Measurements from ENCODE around the gene SEMA7A. TPM values are rescaled to one million over a fixed set of nuclear protein-coding genes. Genes with fewer than 3 reads are reported as not detected.
"Not testable (repeated sequence)": the region's sequence is repeated elsewhere in the genome, so short reads cannot be mapped to it uniquely, and the experiment has no call there.

The SEMA7A gene
- total RNA-seq, 2 donors from 2014 or later, result 0.79 to 1.7 TPM

DNA sequence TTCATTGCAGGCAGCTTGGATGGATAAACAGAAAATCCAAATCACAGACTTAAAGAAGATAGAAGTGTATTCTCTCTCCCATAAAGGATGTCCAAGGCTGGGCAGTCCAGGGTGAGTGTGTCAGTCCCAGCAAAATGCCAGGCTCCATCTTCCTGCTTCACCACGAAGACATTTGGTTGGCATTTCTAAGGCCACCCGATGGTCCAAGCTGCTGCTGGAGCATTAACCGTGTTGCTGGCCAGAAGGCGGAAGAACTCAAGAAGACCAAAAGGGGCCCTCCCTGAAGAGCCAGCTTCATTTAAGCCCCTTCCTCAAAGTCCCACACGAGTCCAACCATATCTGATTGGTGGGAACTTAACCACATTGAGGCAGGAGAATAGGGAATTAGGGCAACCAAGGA lies 63.3 kb downstream of the SEMA7A start:
- ATAC-seq, result no peak
- intact Hi-C loops (cut with DNase I, micrococcal nuclease), result loop anchor here in 1 of 2 donors (10.0 kb wide), 1 partner anchor 254 kb away; no protein-coding TSS in a partner anchor
- DNase-seq, result no peak

DNA sequence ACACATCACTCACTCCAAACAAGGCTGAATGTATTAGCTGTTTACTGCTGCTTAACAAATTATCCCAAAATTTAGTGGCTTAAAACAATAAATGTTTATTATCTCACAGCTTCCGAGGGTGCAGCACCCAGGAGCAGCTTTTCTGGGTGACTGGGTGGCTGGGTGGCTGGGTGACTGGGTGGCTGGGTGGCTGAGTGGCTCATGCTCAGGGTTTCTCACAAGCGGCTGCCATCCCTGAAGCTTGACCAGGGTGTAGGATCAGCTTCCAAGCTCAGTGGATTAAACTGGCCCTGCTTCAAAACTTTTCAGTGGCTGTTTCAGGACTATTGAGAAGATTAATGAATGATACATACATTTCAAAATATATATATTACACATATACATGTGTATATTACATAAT lies 64.0 kb downstream of the SEMA7A start:
- intact Hi-C loops (cut with DNase I, micrococcal nuclease), result loop anchor here in 1 of 2 donors (10.0 kb wide), 1 partner anchor 255 kb away; no protein-coding TSS in a partner anchor
- DNase-seq (no peak), ATAC-seq (no peak)

DNA sequence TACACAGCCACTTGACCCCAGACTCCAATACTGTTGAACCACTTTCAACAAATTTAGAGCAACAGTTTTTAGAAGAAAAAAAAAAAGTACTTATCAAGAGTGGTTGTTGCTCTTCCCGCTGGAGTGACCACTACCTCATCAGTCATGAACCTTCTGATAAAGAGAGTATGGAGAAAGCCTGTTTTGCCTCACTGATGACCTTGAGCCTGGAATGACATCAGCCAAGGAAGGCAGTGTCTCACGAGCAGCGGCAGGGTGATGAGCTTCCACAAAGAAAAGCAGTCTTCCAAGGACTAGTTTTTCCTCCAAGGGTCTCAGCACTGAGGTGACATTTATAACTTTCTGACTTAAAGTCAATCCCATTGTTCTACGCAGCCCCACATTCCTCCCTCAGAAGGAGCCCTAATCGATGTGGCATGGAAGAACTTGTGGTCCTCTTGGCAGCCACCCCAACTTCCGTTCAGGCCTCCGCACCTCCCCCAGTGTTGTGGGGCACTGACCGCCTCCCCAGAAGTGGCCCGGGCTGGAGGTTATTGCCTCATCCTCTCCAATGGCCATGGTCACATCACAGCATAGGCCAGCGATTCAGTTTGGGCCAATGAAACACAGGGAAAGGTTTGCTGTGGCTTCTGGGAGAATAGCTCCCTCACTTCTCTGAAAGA lies 64.5 kb downstream of the SEMA7A start:
- no peak for DNase-seq

DNA sequence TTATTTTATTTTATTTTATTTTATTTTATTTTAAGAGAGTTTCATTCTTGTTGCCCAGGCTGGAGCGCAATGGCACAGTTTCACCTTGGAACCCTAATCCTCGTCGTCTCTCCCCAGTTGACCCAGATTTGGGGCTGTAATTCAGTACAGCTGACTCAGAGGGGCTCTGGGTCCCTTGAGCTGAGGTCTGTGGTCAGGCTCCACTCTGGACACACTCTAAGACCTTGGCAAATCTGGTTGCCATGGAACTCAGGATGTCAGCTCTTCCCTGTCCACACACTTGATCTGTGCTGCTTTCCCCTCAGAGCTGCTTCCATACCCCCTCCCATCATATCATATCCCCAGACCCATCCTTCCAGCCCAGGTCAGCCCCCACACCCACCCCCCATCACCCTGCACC lies 65.6 kb downstream of the SEMA7A start:
- DNase-seq, result no peak
- intact Hi-C loops (cut with DNase I, micrococcal nuclease), result no loop called here

More for the DNA sequence above, 64.5 kb downstream of the SEMA7A start:
- no peak for ATAC-seq
- intact Hi-C loops (cut with DNase I, micrococcal nuclease), result no loop called here

DNA sequence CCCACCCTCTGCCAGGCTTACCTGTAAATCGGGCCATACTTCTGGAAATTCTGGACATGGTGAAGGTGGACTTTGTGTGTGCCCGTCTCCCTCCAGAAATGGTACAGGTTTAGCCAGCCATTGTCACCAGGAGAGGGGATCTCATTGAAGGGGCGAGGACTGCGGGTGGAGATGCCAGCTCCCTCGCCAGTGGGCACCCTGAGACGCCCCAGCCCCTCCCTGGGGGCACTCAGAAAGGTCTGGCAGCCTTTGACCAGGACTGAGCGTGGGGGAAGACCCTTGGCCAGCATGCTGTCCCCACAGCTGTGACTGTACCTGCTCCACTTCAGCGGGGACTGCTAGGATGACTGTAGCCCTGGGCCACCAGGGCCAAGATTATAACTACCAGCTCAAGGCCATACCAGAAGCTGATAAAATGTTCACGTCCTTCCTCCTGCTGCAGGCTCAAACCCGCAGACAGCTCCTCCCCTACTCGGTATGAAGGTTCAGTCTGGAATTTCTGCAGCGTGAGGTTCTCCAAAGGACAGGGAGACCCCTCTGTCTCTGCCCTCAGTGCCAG lies 66.4 kb downstream of the SEMA7A start, which contains the start of gene CYP11A1:
TSS of gene CYP11A1 (minus strand) at position 351 of the 559 bp plus-strand sequence. CDS start at position 290, 61 bp downstream.
- ATAC-seq (no peak), DNase-seq (no peak)
- intact Hi-C loops (cut with DNase I, micrococcal nuclease), result no loop called here

More for the DNA sequence above, 65.6 kb downstream of the SEMA7A start:
- no peak for ATAC-seq

DNA sequence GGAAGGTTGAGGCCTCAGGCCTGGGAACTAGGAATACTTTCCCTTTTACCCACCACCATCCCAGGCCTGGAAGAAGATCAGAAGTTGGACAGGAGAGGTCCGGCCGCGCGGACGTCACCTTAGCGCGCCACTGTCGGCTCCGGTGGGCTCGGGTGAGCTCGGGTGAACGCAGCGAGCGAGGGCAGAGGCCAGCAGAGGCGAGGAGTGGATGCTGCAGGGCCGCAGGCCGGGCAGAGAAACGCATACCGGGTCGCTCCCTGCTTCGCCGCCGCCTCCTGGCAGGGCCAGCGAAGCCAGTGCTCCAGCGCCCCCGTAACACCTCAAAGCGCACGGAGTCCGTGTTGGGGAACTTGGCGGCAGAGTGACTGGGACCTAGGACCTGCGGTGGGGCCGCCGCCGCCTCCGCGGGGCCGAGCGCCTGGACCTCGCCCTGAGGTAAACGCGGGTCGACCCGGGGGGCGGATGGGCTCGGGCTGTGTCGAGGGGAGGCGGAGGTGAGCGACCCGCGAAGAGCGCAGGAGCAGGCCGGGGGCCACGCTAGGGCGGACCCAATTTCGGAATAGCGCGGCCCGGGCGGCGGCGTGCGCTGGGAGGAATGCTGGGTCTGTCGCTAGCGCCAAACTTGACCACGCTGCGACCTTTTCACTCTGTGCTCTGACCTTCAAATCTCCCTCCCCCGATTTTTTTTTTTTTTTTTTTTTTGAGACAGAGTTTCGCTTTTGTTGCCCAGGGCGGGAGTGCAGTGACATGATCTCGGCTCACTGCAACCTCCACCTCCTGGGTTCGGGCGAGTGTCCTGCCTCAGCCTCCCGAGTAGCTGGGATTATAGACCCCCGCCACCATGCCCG lies 67.9 kb downstream of the SEMA7A start:
- ATAC-seq, result peak; percentile 63
- no peak for DNase-seq
- intact Hi-C loops (cut with DNase I, micrococcal nuclease), result no loop called here

DNA sequence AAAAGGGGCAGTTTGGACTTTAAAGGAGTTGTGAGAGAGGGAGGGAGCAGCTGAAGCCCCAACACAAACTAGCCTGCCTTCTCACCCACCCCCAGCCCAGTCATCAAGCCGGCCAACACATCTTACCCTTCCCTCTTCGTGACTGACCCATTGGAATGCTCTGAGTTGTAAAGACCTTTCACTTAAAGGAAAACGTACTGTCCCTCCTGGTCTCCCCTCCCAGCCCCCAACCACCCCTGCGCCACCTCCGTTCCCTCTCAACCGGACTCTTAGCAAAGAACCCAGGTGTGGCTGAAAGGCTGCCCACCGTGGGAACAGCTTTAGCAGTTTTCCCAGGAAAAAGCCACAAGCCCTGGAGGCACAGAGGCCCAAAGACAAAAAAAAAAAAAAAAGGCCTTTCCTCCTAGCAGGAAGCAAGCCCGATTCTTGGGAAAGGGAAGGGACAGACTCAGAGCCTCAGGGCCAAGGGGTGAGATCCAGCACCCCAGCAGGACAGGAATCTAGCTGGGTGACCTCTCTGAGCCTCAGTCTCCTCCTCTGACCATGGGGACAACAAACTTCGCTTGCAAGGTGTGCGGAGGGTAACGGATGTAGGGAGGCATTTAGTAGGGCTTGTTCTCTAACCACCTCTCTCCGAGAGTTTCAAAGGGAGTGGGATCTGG lies 68.7 kb downstream of the SEMA7A start:
- DNase-seq (no peak), ATAC-seq (no peak)
- intact Hi-C loops (cut with DNase I, micrococcal nuclease), result no loop called here

DNA sequence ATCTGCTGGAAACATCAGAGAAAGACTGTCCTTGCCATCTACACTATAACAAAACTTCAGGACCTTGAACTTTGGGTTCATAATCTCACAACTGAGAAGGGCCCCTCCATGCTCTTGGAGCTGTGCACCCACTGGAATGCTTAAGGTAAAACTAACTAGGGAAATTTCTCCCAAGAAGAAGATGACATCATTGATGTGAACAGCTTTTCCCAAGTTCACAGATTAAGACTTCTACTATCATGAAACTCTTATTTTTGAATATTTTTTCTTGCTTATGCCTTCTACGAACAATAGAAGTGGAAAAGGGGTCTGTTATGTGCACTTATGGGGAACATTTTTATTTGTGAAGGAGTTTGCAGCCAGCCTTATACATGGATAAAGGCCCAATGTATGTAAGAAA lies 71.3 kb downstream of the SEMA7A start:
- intact Hi-C loops (cut with DNase I, micrococcal nuclease), result no loop called here
- ATAC-seq (no peak), DNase-seq (no peak)

DNA sequence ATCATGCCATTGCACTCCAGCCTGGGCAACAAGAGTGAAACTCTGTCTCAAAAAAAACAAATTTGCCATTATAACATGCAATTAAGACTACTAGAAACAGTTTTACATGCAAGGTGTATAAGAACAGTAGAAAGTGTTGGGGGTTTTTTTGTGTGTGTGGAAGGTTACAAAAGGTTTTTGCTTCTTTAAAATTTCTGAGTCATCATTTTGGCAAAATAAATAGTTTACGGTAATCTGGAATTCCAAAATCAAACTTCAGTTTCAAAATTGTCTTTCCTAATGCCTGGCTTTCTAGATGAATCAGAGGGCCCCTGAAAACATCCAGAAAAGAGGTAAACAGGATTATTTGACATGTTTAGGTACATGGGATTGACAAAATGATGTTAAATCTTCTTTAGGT lies 72.9 kb downstream of the SEMA7A start:
- DNase-seq; ATAC-seq; intact Hi-C loops (cut with DNase I, micrococcal nuclease): not testable (repeated sequence)

DNA sequence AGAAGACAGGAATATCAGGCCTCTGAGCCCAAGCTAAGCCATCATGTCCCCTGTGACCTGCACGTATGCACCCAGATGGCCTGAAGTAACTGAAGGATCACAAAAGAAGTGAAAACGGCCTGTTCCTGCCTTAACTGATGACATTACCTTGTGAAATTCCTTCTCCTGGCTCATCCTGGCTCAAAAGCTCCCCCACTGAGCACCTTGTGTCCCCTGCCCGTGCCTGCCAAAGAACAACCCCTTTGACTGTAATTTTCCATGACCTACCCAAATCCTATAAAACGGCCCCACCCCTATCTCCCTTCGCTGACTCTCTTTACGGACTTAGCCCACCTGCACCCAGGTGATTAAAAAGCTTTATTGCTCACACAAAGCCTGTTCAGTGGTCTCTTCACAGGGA lies 74.4 kb downstream of the SEMA7A start:
- ATAC-seq; DNase-seq; intact Hi-C loops (cut with DNase I, micrococcal nuclease): not testable (repeated sequence)

Small RNAs within 50 kb of the gene (microRNA-seq; reads per million reads assigned to microRNA genes)
- 0 reads per million in 2 donors for gene MIR6881

Other genes starting within 250 kb of the SEMA7A start
- gene STRA6, start 231.2 kb downstream of the SEMA7A start, total RNA-seq, result not detected
- under 1 TPM in 1 of 2 donors, not detected in 1; 0.46 TPM for gene CCDC33, start 197.6 kb downstream of the SEMA7A start, total RNA-seq
- gene CYP11A1, start 66.3 kb downstream of the SEMA7A start, total RNA-seq, result under 1 TPM in 1 of 2 donors, not detected in 1; 0.31 TPM
- gene UBL7, start 27.2 kb upstream of the SEMA7A start, total RNA-seq, result 10 to 100 TPM; 25.5 to 33.7 TPM
- gene ARID3B, start 107.3 kb upstream of the SEMA7A start, total RNA-seq, result 10 to 100 TPM; 11.7 to 12.1 TPM
- 10 to 100 TPM; 90.8 to 92.9 TPM for gene CLK3, start 181.9 kb upstream of the SEMA7A start, total RNA-seq